ENCODE measurements around the gene NR1H4. TPM values are rescaled to one million over a fixed set of nuclear protein-coding genes. Genes with fewer than 3 reads are reported as not detected.
"Not testable (repeated sequence)": the region's sequence is repeated elsewhere in the genome, so short reads cannot be mapped to it uniquely, and the experiment has no call there.

The NR1H4 gene
- total RNA-seq, 4 donors from 2014 or later, result not detected

GRCh38 chr12:100591979-100592378 is 118.3 kb downstream of the NR1H4 start:
- ATAC-seq, result no peak
- Histone ChIP-seq H3K36me3 (no peaks in the 10 kb centered on the region), H3K9me3 (peaks cover 0 to 22% (median 0%) of the 10 kb centered on the region in 3 donors), H3K4me1 (no peaks in the 10 kb centered on the region), H3K27ac (no peak overlapping the region), H3K4me3 (no peak overlapping the region), H3K27me3 (no peaks in the 10 kb centered on the region)
- no peak for TF ChIP-seq POLR2AphosphoS5 (IDR thresholded peaks at IDR 0.05)
- no peak for TF ChIP-seq POLR2A (IDR thresholded peaks at IDR 0.05)
- TF ChIP-seq CTCF (IDR thresholded peaks at IDR 0.05), result no peak
- no peak for TF ChIP-seq EP300 (IDR thresholded peaks at IDR 0.05)
- 83 to 89% methylated on average over 4 of the region's 4 CpGs for WGBS, 2 donors (ENCODE audit: low coverage in 1 of 2)

GRCh38 chr12:100593490-100593889 is 119.8 kb downstream of the NR1H4 start:
- no peak overlapping the region for H3K4me3 ChIP-seq

GRCh38 chr12:100601626-100602025 is 128.0 kb downstream of the NR1H4 start:
- 79 to 88% methylated on average over 1 of the region's 1 CpG for WGBS, 2 donors (ENCODE audit: low coverage in 1 of 2)
- H3K27me3 ChIP-seq, result no peaks in the 10 kb centered on the region
- no peaks in the 10 kb centered on the region for H3K36me3 ChIP-seq
- H3K4me1 ChIP-seq, result no peaks in the 10 kb centered on the region
- no peaks in the 10 kb centered on the region for H3K9me3 ChIP-seq
- TF ChIP-seq POLR2A (IDR thresholded peaks at IDR 0.05) (no peak), EP300 (IDR thresholded peaks at IDR 0.05) (no peak), POLR2AphosphoS5 (IDR thresholded peaks at IDR 0.05) (no peak), CTCF (IDR thresholded peaks at IDR 0.05) (no peak)
- no peak overlapping the region for H3K27ac ChIP-seq
- ATAC-seq, result no peak
- H3K4me3 ChIP-seq, result no peak overlapping the region

More at GRCh38 chr12:100593490-100593889, 119.8 kb downstream of the NR1H4 start:
- Histone ChIP-seq H3K27ac (no peak overlapping the region), H3K9me3 (peaks cover 0 to 8% (median 0%) of the 10 kb centered on the region in 3 donors), H3K27me3 (no peaks in the 10 kb centered on the region), H3K36me3 (no peaks in the 10 kb centered on the region), H3K4me1 (no peaks in the 10 kb centered on the region)
- no peak for ATAC-seq
- no peak for TF ChIP-seq EP300 (IDR thresholded peaks at IDR 0.05)
- TF ChIP-seq CTCF (IDR thresholded peaks at IDR 0.05), result no peak
- no peak for TF ChIP-seq POLR2AphosphoS5 (IDR thresholded peaks at IDR 0.05)
- TF ChIP-seq POLR2A (IDR thresholded peaks at IDR 0.05), result no peak
- 34 to 45% methylated on average over 5 of the region's 5 CpGs for WGBS, 2 donors (ENCODE audit: low coverage in 1 of 2)

- H3K36me3 ChIP-seq, H3K4me1 ChIP-seq, H3K27me3 ChIP-seq, H3K9me3 ChIP-seq, ATAC-seq, H3K27ac ChIP-seq, H3K4me3 ChIP-seq: not testable (repeated sequence)
- WGBS, 2 donors (ENCODE audit: low coverage in 1 of 2), result 78% methylated on average over 1 of the region's 1 CpG; no CpG with 5 or more reads in 1 of the 2 donors
Observed at GRCh38 chr12:100602997-100603396, 129.3 kb downstream of the NR1H4 start.

- Histone ChIP-seq H3K4me1 (no peaks in the 10 kb centered on the region), H3K27ac (no peak overlapping the region), H3K9me3 (no peaks in the 10 kb centered on the region), H3K36me3 (no peaks in the 10 kb centered on the region), H3K27me3 (no peaks in the 10 kb centered on the region), H3K4me3 (no peak overlapping the region)
- ATAC-seq, result no peak
- WGBS, 2 donors (ENCODE audit: low coverage in 1 of 2), result 71% methylated on average over 1 of the region's 1 CpG; no CpG with 5 or more reads in 1 of the 2 donors
- TF ChIP-seq POLR2A (IDR thresholded peaks at IDR 0.05) (no peak), EP300 (IDR thresholded peaks at IDR 0.05) (no peak), POLR2AphosphoS5 (IDR thresholded peaks at IDR 0.05) (no peak), CTCF (IDR thresholded peaks at IDR 0.05) (no peak)
Observed at GRCh38 chr12:100608776-100609175, 135.1 kb downstream of the NR1H4 start.
